Epithelial cell of proximal tubule (primary cell): ENCODE measurements around the gene THAP6. TPM values are rescaled to one million over a fixed set of nuclear protein-coding genes. Genes with fewer than 3 reads are reported as not detected.
"Not testable (repeated sequence)": the region's sequence is repeated elsewhere in the genome, so short reads cannot be mapped to it uniquely, and the experiment has no call there.

Experiments
- DNase-seq: peaks from one replicate; pipeline ENCODE4 v3.0.0-alpha.2; 2011; ENCODE audit warnings: low read depth
- H3K4me3 ChIP-seq: 2 replicates; pipeline ENCODE4 v1.5.1; 2011; ENCODE audit warnings: low read depth, mild to moderate bottlenecking, low read length
- total RNA-seq: library from RNA; depleted of rRNA; stranded (reverse); fragments of >200 nt; gene quantifications from 2 replicates; pipeline ENCODE4 v1.2.3, GENCODE V29; 2015
- TF ChIP-seq, protein P1 (sequence below): conservative IDR thresholded peaks from 2 replicates; pipeline ENCODE4 v1.5.1; 2012; ENCODE audit warnings: low read depth, mild to moderate bottlenecking, low read length

The THAP6 gene
- total RNA-seq, 1 donor from 2014 or later = 7.0 TPM

GRCh38 chr4:75525910-75526309 is 11.6 kb downstream of the THAP6 start:
- no peak for DNase-seq
- TF ChIP-seq, protein P1, sequence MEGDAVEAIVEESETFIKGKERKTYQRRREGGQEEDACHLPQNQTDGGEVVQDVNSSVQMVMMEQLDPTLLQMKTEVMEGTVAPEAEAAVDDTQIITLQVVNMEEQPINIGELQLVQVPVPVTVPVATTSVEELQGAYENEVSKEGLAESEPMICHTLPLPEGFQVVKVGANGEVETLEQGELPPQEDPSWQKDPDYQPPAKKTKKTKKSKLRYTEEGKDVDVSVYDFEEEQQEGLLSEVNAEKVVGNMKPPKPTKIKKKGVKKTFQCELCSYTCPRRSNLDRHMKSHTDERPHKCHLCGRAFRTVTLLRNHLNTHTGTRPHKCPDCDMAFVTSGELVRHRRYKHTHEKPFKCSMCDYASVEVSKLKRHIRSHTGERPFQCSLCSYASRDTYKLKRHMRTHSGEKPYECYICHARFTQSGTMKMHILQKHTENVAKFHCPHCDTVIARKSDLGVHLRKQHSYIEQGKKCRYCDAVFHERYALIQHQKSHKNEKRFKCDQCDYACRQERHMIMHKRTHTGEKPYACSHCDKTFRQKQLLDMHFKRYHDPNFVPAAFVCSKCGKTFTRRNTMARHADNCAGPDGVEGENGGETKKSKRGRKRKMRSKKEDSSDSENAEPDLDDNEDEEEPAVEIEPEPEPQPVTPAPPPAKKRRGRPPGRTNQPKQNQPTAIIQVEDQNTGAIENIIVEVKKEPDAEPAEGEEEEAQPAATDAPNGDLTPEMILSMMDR = no peak
- no peak overlapping the region for H3K4me3 ChIP-seq

DNA sequence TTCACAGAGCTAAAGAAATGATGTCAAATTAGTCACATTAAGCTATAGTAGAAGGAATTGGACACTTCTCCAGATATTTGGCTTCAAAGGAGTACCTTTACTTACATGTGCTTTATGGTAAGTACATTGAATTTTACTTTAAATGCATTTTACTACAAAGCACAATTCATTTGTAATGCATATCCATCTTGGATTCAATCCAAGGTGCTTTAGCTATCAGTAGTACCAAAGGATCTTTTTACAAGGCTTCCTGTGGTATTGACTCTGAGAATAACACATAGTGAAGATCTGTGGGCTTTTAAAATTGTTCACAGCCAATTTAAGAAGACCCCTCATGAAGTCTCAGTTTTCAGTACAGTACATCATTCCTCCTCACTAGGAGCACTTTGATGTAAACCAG is 13.2 kb downstream of the THAP6 start:
- no peak overlapping the region for H3K4me3 ChIP-seq
- DNase-seq = no peak
- TF ChIP-seq, protein P1 = no peak

DNA sequence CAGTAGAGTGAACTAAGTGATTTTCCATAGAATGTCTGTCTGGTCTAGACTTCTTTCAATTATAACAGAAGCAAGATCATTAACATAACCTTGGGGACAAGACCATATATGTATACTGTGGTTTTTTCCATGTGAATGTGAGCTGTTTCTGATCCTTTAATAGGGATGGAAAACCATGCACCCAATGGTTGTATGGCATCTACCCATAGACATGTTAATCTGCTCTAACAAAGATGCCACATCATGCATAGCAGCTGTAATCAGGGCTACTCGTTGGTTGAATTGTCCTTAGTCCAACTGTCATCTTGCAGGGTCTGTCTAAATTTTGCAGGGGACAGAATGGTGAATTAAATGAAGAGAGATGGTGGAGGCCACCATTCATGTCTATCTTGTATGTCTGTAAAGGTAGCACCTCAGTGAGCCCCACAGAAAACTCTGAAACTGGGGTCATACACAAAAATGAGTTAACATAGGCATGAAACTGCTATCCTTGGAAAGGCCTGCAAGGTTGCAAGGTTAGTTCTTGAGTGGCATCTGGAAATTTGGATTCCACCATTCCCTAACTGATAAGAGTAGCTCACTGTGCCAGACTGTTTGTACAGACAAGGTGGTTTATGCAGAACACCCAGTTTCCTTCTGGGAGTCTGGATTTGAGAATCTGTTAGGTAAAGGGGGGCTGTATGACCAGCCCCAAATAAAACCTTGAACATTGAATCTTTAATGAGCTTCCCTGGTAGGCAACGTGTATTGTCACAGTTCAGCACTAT is 16.5 kb downstream of the THAP6 start:
- H3K4me3 ChIP-seq = no peak overlapping the region
- no peak for DNase-seq
- TF ChIP-seq, protein P1 = no peak

DNA sequence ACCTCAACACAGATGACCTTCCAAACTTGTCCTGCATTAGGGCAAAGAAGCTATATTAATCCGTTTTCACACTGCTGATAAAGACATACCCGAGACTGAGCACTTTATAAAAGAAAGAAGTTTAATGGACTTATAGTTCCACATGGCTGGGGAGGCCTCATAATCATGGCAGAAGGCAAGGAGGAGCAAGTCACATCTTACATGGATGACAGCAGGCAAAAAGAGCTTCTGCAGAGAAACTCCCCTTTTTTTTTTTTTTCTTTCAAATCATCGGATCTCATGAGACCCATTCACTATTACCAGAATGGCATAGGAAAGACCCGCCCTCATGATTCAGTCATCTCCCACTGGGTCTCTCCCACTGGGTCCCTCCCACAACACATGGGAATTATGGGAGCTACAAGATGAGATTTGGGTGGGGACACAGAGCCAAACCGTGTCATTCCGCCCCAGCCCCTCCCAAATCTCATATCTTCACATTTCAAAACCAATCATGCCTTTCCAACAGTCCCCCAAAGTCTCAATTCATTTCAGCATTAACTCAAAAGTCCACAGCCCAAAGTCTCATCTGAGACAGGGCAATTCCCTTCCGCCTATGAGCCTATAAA is 17.4 kb downstream of the THAP6 start:
- not testable (repeated sequence) for DNase-seq

DNA sequence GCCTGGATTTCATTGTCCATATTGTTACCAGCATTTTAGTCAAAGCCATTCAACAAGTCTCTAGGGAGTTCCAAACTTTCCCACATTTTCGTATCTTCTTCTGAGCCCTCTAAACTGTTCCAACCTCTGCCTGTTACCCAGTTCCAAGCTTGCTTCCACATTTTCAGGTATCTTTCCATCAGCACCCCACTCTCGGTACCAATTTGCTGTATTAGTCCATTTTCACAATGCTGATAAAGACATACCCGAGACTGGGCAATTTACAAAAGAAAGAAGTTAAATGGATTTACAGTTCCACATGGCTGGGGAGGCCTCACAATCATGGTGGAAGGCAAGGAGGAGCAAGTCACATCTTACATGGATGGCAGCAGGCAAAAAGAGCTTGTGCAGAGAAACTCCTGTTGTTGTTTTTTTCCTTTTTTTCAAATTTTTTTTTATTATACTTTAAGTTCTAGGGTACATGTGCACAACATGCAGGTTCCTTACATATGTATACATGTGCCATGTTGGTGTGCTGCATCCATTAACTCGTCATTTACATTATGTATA is 19.1 kb downstream of the THAP6 start:
- not testable (repeated sequence) for DNase-seq, H3K4me3 ChIP-seq

More for the DNA sequence above, 17.4 kb downstream of the THAP6 start:
- not testable (repeated sequence) for H3K4me3 ChIP-seq

- not testable (repeated sequence) for DNase-seq, H3K4me3 ChIP-seq
These were observed 19.7 kb downstream of the THAP6 start for GRCh38 chr4:75533926-75534325.

DNA sequence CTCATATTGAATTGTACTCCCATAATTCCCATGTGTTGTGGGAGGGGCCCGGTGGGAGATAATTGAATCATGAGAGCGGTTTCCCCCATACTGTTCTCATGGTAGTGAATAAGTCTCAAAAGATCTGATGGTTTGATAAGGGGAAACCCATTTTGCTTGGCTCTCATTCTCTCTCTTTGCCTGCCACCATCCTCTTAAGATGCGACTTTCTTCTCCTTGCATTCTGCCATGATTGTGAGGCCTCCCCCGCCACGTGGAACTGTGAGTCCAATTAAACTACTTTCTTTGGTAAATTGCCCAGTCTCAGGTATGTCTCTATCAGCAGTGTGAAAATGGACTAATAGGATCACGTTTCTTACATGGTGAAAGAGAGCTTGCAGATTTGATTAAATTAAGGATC is 23.0 kb downstream of the THAP6 start:
- DNase-seq, H3K4me3 ChIP-seq: not testable (repeated sequence)

DNA sequence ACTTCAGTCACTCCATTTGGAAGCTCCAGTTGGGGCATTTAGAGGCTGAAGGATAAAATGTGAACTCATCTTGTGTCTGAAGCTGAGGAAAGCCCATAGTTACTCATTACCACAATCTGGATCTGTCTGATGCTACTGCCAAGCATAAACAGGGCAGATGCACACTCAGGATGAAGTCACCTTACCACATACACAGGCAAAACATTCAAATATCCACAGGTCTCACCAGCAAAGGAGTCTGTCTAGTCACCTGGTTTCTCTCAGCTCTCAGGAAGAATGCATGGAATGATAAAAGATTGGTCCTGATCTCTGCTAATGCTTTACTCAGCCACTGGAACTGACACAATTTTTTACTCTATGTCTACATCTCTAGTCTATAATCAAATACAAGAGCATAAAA is 28.6 kb downstream of the THAP6 start:
- DNase-seq = peak; percentile 90
- TF ChIP-seq, protein P1 = no peak
- H3K4me3 ChIP-seq = no peak overlapping the region

GRCh38 chr4:75544220-75544619 is 29.9 kb downstream of the THAP6 start:
- not testable (repeated sequence) for DNase-seq

DNA sequence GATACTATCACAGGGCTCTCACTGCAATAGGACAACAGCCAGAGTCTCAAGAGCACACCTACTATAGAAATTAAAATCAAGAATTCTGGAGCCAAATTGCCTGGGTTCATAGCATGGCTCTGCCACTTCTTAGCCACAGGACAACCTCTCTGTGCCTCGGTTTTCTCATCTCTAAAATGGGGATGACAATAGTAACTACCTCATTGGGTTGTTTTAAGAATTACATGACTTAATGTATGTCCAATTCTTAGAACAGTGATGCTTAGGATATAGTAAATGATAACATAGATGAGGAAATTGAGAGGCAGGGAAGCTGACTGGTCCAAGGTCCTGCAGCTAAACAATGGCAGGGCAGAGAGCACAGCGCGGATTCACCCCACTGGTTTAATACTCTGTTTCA is 30.6 kb downstream of the THAP6 start:
- no peak overlapping the region for H3K4me3 ChIP-seq
- no peak for DNase-seq
- TF ChIP-seq, protein P1 = no peak

More at GRCh38 chr4:75544220-75544619, 29.9 kb downstream of the THAP6 start:
- not testable (repeated sequence) for H3K4me3 ChIP-seq
